K562 (cell line): ENCODE measurements around the gene SLC9A1. TPM values are rescaled to one million over a fixed set of nuclear protein-coding genes. Genes with fewer than 3 reads are reported as not detected.

Experiments used
- BHLHE40 ChIP-seq: IDR thresholded peaks from 2 replicates; pipeline ENCODE4 v1.6.1; 2011; ENCODE audit warnings: low read length, improper control_type of control experiment
- FOXA1 ChIP-seq: fragments of 450-650 bp; IDR thresholded peaks from 2 replicates; pipeline ENCODE4 v1.6.1; 2016; ENCODE audit warnings: mild to moderate bottlenecking, borderline replicate concordance
- GATAD2B ChIP-seq: fragments of 450-650 bp; IDR thresholded peaks from 2 replicates; pipeline ENCODE4 v1.6.1; 2017; ENCODE audit warnings: mild to moderate bottlenecking, borderline replicate concordance
- KDM4B ChIP-seq, 2 experiments: fragments of 450-650 bp in 1 of 2; sonication (generic) in 1 of 2; IDR thresholded peaks; 2 replicates each; pipeline ENCODE4 v1.6.1; 2016 to 2017; ENCODE audit warnings: borderline replicate concordance in 2 of 2, antibody characterized with exemption in 1 of 2, low read depth in 1 of 2, mild to moderate bottlenecking in 1 of 2
- KLF1 ChIP-seq: fragments of 450-650 bp; IDR thresholded peaks from 2 replicates; pipeline ENCODE4 v1.6.1; 2016; ENCODE audit warnings: missing genetic modification characterization, missing compliant biosample characterization
- L3MBTL2 ChIP-seq: fragments of 450-650 bp; IDR thresholded peaks from 2 replicates; pipeline ENCODE4 v1.6.1; 2016; ENCODE audit warnings: mild to moderate bottlenecking, moderate library complexity
- NR2C2 ChIP-seq, 2 experiments: fragments of 200-800 bp in 1 of 2; sonication (Bioruptor generic) in 1 of 2; sonication (generic) in 1 of 2; formaldehyde crosslinking in 1 of 2; IDR thresholded peaks; 2 replicates each; pipeline versions ENCODE4 v1.6.1 to v1.8.0; 2016 to 2022; ENCODE audit warnings: mild to moderate bottlenecking in 1 of 2, missing compliant biosample characterization in 1 of 2, missing genetic modification characterization in 1 of 2, missing genetic modification reagents in 1 of 2
- PATZ1 ChIP-seq: fragments of 250-450 bp; sonication (Bioruptor Pico); IDR thresholded peaks from 2 replicates; pipeline ENCODE4 v1.5.0; 2020; ENCODE audit warnings: mild to moderate bottlenecking, borderline replicate concordance
- PHB2 ChIP-seq: fragments of 450-650 bp; IDR thresholded peaks from 2 replicates; pipeline ENCODE4 v1.6.1; 2017; ENCODE audit warnings: low read depth
- RB1 ChIP-seq: fragments of 450-650 bp; IDR thresholded peaks from 2 replicates; pipeline ENCODE4 v1.6.1; 2017; ENCODE audit warnings: low read depth, mild to moderate bottlenecking
- SIN3B ChIP-seq: fragments of 450-650 bp; IDR thresholded peaks from 2 replicates; pipeline ENCODE4 v1.6.1; 2017; ENCODE audit warnings: low read depth, mild to moderate bottlenecking, moderate library complexity
- SMARCA4 ChIP-seq: fragments of 450-650 bp; IDR thresholded peaks from 2 replicates; pipeline ENCODE4 v1.6.1; 2016
- SNIP1 ChIP-seq: fragments of 450-650 bp; IDR thresholded peaks from 2 replicates; pipeline ENCODE4 v1.7.1; 2017; ENCODE audit warnings: low read depth, mild to moderate bottlenecking
- SOX6 ChIP-seq: fragments of 450-650 bp; IDR thresholded peaks from 2 replicates; pipeline ENCODE4 v1.6.1; 2014; ENCODE audit warnings: mild to moderate bottlenecking
- TEAD2 ChIP-seq: fragments of 450-650 bp; IDR thresholded peaks from 2 replicates; pipeline ENCODE4 v1.6.1; 2016; ENCODE audit warnings: missing genetic modification characterization, control low read depth, missing compliant biosample characterization
- THAP12 ChIP-seq: fragments of 250-450 bp; sonication (Bioruptor Pico); IDR thresholded peaks from 2 replicates; pipeline ENCODE4 v1.9.0; 2021; ENCODE audit warnings: mild to moderate bottlenecking, inconsistent platforms
- USF2 ChIP-seq: sonication (generic); formaldehyde crosslinking; IDR thresholded peaks from 2 replicates; pipeline ENCODE4 v1.5.0; 2020; ENCODE audit warnings: missing genetic modification reagents
- ZBED1 ChIP-seq: IDR thresholded peaks from 2 replicates; pipeline ENCODE4 v1.6.1; 2014
- ZNF449 ChIP-seq: fragments of 250-450 bp; sonication (Bioruptor Pico); IDR thresholded peaks from 2 replicates; pipeline ENCODE4 v1.8.0; 2022; ENCODE audit warnings: moderate library complexity, mild to moderate bottlenecking, inconsistent platforms
- ZNF830 ChIP-seq: fragments of 250-450 bp; sonication (Bioruptor Pico); IDR thresholded peaks from 2 replicates; pipeline ENCODE4 v1.5.0; 2021; ENCODE audit warnings: mild to moderate bottlenecking
- polyA plus RNA-seq, 8 experiments: library from polyadenylated mRNA; depleted of rRNA in 4 of 8; stranded (reverse) in 5 of 8; unstranded in 3 of 8; fragments of >200 nt; fragmentation: Nextera tagmentation in 2 of 8; fragmentation: Illumina TruSeq in 1 of 8; extraction: Ambion mirVana in 2 of 8; extraction: Trizol in 1 of 8; gene quantifications; 2 replicates each; pipeline versions ENCODE4 v1.2.1 to v1.2.3, GENCODE V29; 2011 to 2014; ENCODE audit warnings: inconsistent platforms in 1 of 8, missing spikeins in 1 of 8
- total RNA-seq, 7 experiments: library from RNA; depleted of rRNA in 6 of 7; stranded (reverse); fragments of >200 nt in 6 of 7; fragmentation: Illumina TruSeq in 2 of 7; extraction: Trizol in 2 of 7; gene quantifications; 2 replicates each; pipeline versions ENCODE4 v1.2.1 to v1.2.3, GENCODE V29; 2011 to 2021; ENCODE audit warnings: low replicate concordance in 1 of 7
- TF ChIP-seq, protein P1 (sequence below): fragments of 200-400 bp; formaldehyde crosslinking; IDR thresholded peaks from 2 replicates; pipeline ENCODE4 v1.6.1; 2017; ENCODE audit warnings: mild to moderate bottlenecking, low read depth, low read length, moderate library complexity

Gene SLC9A1
- total and polyA plus RNA-seq, 9 of the 15 experiments (the other 6 are each of a cell fraction or from before 2014, with no cell fraction given) = 0.59 to 14.4 (median 2.0) TPM

DNA sequence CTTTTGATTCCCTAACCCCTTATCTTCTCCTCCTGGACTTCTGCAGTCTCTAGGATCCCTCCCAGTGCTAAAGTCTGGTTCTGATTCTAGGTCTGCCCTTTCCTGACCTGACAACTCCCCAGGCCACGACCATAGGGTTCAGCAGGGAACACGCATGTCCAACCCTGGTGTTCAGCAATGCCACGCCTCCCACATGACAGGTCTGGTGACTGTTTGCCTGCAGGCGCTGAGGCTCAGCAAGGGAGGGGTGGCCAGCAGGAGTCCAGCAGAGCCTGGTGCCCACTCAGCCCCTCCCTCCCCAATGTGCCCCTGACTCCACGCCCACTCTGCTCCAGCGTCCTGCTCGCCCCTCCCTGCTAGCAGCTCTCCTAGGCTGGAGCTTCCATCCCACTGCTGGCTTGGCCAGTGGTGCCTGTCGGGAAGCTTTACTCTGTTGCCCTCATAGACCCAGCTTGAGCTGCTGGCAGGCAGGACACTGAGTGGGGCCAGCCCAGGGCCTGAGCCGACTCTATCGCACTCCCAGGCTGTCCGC is 17.3 kb downstream of the SLC9A1 start (continued):
- TF ChIP-seq GATAD2B = no peak
- no peak for TF ChIP-seq SNIP1
- TF ChIP-seq THAP12 = no peak
- TF ChIP-seq ZNF830 (CRISPR knock-in tag) = no peak
- 0 out of 2 replicates have a peak, but pooled peaks have one; percentile 12 for TF ChIP-seq RB1
- no peak for TF ChIP-seq ZBED1
- TF ChIP-seq PATZ1 (CRISPR knock-in tag) = no peak
- TF ChIP-seq BHLHE40 = peak; percentile 89
- TF ChIP-seq TEAD2 (tag) = no peak
- TF ChIP-seq L3MBTL2 = peak; percentile 49; the same call in 1 of the 2 replicates
- no peak for TF ChIP-seq KDM4B (IDR thresholded peaks at IDR 0.05; ENCODE audit: borderline replicate concordance in 2 of 2, low read depth in 1 of 2)
- TF ChIP-seq, protein P1, sequence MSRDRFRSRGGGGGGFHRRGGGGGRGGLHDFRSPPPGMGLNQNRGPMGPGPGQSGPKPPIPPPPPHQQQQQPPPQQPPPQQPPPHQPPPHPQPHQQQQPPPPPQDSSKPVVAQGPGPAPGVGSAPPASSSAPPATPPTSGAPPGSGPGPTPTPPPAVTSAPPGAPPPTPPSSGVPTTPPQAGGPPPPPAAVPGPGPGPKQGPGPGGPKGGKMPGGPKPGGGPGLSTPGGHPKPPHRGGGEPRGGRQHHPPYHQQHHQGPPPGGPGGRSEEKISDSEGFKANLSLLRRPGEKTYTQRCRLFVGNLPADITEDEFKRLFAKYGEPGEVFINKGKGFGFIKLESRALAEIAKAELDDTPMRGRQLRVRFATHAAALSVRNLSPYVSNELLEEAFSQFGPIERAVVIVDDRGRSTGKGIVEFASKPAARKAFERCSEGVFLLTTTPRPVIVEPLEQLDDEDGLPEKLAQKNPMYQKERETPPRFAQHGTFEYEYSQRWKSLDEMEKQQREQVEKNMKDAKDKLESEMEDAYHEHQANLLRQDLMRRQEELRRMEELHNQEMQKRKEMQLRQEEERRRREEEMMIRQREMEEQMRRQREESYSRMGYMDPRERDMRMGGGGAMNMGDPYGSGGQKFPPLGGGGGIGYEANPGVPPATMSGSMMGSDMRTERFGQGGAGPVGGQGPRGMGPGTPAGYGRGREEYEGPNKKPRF = no peak
- TF ChIP-seq PHB2 = no peak
- TF ChIP-seq FOXA1 = no peak
- TF ChIP-seq SOX6 = 0 out of 2 replicates have a peak, but pooled peaks have one; percentile 8
- no peak for TF ChIP-seq NR2C2 (CRISPR knock-in tag; IDR thresholded peaks at IDR 0.05)
- peak; percentile 79 for TF ChIP-seq NR2C2 (tag; IDR thresholded peaks at IDR 0.05)
- no peak for TF ChIP-seq USF2 (CRISPR knock-in tag)
- peak; percentile 22; the same call in 1 of the 2 replicates for TF ChIP-seq KLF1
- no peak for TF ChIP-seq SMARCA4
- no peak for TF ChIP-seq SIN3B
- TF ChIP-seq ZNF449 (CRISPR knock-in tag) = no peak
